ENCODE measurements around the gene TF.

Gene TF

DNA sequence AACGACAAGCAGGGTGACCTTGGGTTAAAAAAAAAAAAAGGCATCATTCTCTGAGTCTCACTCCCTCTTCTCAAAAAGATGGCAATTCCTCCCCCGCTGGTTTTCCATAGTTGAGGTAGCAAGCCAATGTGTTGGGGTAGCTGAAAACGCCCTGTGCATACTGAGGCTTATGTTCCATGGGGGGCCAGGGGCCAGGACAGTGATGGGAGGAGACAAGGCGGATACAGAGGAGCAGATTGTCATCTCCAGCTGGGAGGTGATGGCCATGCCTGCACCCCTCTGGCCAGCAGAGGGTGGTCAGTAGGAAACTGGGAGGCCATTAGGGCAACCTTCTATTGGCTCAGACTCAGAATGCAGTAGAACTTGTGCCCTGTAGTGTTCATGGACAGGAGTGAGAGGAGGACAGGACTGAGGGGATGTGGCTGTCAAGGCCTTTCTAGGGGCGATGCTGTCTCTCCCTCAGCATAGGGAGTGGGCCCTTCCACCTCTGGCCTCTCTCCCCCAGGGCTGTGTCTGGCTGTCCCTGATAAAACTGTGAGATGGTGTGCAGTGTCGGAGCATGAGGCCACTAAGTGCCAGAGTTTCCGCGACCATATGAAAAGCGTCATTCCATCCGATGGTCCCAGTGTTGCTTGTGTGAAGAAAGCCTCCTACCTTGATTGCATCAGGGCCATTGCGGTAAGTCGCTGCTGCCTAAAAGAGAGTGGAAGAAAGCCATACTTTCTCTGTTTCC lies 1.9 kb downstream of the TF start:
- DNase-seq = no peak

DNA sequence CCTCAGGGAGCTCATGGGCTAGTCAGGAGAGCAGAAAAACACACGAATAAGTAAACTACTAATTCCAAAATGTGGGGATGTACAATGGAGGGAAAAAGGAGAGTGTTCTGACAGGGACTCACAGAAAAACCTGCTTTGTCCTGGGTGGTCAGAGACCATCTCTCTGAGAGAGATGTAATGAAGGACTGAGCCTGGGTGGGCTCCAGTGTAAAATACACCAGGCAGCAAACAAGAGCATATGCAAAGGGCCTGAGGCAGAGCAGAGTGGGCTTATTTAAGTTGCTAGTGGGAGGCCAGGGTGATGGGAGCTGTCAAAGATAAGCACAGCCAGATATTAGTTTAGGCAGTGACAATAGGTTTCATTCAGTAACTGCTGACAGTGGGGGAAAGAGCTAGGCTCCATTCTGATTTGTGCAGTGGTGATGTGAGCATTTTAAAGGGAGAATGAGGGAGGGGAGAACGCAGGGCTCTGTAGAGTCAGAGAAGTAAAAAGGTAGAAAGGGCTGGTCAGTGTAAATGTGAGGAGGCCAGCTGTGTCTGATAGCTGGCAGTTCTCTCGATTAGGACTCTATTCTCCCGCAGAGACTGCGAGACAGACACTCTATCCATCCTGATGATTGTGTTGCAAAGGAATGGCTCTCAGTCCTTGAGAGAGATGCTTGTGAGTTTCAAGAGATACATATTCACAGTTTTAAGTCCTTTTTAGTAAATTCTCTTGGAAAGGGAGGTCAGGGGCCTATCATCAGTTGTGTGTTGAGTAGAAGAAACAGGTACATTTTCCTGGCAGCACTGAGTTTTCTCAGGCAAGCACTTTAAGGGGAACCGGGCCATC lies 3.5 kb downstream of the TF start:
- no peak for DNase-seq

DNA sequence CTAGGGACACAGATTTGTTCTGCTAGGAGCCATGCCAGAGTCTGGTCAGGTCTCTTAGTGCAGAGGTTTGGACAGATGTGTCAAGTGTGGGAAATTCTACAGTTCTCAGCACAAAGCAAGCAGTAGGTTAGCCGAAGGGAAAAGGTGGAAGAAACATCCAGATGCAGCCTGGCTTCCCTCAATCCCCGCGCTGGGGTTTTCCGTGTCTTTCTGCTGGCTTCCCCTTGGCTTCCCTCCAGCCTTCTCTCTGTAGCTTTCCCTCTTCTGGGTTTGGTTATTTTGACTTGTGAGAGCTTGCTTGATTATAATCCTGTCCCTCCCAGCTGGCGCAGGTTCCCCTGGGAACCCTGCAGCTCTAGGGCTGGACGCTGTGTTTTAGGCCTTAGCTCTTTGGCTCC lies 4.1 kb downstream of the TF start:
- no peak for DNase-seq

DNA sequence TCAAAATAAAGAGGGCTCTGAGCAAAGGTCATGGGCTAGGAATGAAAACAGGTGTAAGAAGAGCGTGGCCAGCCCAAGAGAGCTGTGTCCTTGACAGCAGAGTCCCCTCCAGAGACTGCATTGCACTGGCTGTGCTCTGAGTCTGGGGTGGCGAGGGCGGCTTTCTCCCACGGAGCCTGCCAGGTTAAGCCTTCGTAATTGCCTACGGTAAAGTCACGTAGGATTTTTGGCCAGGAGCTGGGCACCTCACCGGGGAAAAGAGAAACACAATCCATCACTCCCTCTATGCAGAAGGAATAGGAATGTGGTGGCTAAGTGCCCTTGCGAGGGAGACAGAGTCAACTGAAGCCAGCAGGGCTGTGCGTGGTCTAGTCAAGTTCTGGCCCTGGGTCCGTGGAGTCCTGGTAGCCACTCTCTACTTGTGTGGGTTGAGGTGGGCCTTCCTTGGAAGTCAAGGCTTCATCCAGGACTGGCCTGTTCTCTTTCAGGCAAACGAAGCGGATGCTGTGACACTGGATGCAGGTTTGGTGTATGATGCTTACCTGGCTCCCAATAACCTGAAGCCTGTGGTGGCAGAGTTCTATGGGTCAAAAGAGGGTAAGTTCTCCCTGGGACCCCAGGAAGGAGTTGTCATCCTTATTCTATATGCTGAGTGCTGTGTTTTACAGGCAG lies 7.0 kb downstream of the TF start:
- no peak for DNase-seq

DNA sequence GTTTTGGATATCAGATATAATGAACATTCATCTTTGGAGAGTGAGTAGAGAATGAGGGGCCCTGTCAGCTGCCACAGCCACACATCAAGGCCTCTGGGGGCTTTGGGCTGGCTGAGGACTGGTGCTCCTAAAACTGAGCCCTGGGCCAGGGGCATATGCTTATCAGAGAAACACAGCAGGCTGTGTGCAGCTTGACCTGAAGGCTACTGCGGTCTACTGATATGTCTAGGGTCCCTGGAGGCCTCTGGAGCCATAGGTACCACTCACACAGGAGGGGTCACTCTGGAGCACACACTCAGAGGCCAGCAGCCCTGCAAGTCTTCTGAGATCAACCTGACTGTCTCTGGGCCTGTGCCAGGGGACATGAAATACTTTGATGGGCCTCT lies 7.6 kb downstream of the TF start:
- DNase-seq = no peak

DNA sequence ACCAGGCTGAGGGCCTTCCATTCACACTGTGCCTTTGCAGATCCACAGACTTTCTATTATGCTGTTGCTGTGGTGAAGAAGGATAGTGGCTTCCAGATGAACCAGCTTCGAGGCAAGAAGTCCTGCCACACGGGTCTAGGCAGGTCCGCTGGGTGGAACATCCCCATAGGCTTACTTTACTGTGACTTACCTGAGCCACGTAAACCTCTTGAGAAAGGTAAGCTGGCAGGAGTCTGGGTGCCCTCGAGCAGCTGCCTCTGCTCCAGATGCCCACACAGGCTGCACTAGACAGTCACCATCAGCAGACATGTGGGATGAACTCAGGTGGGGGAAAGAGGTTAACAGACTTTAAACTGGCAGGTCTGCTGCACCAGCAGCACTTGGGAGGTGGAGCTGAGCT lies 8.3 kb downstream of the TF start:
- DNase-seq = no peak

DNA sequence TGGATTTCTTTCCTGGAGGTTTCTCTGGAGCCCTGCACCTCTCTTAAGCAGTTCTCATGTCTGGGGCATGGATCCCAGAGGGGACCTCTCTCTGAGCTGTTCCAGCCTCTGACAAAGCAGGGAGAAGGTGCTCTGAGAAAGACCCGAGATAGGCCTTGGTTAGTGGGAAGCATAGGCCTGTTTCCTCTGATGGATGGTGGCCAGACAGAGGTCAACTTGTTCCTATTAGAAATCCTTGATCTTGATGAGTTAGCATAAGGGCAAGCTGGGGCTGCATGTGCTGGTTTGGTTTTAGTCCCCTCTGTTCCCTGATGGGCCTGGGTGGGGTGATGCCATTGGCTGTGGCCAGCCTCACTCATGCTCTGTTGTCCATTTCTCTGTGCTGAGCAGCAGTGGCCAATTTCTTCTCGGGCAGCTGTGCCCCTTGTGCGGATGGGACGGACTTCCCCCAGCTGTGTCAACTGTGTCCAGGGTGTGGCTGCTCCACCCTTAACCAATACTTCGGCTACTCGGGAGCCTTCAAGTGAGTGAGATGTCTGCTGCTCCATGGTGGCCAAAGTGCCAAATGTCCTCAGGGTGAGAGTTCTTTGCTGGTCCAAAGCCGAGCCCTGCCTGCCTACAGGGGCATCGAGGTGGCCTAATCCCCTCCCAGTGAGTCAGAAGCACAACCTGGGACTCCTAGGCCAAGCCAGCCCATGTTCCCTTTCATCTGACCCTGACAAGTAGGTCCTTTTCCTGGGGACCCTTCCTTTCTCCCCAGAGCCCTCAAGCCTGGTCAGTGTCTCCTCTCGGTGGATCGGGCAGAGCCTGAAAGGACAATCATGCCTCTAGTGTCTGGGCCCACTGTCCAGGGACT lies 9.0 kb downstream of the TF start:
- DNase-seq = no peak

DNA sequence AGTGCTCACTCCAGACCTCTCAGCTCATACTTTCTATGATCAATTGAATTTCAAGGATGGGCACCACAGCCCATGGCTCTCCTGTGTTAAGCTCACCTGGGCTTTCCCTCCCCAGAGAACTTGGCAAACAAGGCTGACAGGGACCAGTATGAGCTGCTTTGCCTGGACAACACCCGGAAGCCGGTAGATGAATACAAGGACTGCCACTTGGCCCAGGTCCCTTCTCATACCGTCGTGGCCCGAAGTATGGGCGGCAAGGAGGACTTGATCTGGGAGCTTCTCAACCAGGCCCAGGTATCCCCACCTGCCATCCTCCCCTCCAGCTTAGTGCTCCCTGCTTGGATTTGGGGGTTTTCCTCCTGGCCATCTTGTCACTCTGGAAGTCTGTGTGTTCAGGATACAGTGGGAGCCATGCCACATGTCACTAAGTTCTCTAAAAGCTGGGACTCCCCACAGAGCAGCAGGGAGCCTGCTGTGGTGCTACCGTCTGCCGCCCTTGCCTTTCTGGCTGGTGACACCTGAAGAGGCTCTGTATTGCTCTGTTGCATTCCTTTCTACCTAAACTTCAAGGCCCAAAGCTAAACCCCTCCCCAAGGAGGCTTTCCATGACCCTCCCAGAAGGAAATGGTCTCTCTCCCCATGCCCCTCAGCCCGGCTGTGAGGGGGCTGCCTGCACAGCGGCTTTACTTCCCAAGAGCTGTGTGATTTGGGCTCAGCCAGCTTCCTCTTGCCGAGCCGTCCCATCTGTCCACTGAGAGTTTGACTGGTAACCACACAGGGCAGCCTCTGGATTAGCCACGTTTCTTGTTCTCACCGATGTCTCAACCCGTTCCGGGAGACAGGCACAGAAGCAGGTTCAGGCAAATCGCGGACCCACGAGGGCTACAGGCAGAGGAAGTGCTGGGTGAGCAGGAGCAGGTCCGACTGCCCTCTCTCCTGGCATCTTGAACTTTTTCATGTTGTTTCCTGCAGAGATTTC lies 10.8 kb downstream of the TF start:
- DNase-seq = no peak

DNA sequence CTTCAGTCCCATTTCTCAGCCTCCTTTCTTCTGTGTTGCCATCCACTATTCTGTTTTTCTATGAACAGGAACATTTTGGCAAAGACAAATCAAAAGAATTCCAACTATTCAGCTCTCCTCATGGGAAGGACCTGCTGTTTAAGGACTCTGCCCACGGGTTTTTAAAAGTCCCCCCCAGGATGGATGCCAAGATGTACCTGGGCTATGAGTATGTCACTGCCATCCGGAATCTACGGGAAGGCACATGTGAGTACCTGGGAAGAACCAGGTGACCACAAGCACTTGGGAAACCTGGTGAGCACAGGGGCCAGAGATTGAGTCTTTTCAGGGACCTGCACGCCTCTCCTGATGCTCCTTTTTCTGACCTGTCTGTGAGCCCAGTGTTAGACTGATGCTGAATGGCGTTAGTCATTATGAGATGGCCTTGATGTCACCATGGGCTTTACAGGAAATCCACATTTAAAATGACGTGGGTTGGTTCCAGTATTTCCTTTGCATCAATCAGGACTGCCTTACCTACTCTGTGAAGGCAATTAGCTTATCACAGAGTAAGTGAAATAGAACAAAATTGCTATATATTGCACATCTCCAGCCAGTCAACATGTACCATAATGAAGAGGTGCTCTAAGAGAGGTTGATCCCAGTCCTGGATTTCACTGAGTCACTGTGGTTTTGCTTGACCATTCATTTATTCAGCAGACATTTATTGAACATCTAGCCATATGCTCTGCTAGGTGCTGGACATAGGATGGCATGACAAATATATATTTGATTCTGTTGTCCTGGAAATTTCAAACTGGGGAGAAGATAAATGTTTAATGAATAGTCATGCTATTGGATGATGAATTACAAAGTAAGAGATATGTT lies 11.7 kb downstream of the TF start:
- DNase-seq = no peak

DNA sequence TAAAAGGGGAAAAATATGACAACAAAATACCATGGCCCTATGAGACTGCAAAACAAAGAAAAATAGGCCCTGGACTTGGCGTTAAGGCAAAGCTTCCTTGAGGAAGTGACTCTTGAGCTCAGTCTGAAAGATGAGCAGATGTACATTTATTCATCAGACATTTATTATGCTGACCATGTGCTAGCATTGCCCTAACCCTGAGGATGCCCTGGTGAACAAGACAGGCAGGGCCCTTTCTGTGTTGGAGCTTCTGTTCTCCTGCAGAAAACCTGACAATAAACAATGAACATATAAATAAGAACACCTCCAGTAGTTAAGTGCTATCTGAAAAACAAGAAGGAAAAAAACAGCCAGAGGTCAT lies 12.4 kb downstream of the TF start:
- no peak for DNase-seq

DNA sequence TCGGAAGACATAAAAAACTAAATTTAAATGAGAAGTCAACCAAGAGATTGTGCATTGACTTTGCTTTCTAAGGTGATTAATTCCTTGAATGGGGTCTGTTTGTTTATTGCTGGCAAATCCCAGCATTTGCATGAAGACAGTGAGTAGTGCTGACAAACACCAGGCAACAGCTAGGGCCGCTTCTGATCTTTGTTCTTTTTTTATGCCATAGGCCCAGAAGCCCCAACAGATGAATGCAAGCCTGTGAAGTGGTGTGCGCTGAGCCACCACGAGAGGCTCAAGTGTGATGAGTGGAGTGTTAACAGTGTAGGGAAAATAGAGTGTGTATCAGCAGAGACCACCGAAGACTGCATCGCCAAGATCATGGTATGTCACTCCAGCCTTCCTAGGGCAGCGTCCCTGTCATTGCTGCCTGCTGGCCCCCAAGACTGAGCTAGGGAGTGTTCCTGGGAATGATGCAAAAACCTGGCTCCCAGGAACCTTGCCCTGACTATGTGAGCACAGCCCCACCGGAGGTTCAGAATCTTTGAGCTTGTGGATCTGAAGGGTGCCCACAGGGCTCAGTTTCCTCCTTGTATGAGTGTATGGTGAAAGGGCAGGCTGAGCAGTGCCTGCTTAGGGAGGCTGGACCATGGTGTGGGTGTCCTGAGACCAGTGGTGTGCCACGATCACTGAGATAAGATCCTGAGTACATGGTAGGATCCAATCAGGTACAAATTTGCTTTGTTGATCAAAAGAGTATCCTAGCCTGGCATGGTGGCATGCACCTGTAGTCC lies 13.0 kb downstream of the TF start:
- DNase-seq = no peak

DNA sequence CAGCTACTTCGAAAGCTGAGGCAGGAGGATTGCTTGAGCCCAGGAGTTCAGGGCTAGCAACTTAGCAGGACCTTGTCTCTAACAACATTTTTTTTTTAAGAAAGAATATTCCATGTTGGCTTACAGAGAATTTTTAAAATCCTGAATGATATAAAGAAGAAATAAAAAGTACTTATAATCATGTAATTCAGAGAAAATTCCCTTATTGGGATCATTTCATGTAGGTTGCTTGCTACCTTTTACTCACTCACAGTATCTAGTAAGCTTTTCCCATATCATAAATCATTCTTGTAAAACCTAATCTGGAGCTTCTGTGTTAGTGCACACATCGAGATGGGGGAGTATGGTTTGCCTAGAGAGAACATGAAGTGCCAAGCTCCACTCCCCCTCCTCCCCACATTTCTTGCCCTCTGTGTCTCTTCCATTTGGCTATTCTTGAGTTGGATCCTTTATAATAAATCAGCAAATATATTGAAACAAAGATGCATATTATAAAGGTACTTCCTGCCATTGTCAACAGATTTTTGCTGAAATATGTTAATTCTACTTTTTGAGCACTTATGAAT lies 13.6 kb downstream of the TF start:
- no peak for DNase-seq

DNA sequence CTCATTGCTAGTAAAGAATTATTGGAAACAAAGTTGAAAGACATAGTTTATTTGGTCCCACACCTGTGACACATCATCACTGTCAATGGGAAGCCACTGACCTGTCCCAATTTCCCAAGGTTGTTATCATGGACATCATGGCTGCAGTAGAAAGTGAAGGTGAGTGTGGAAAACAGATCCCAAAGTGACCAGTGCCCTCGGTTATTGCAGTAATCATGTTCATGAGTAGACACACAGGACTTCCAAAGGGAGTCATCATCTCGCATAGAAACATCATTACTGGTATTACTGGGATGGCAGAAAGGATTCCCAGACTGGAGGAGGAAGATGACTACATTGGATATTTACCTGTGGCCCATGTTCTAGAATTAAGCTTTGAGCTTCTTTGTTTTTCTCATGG lies 14.7 kb downstream of the TF start:
- no peak for DNase-seq

DNA sequence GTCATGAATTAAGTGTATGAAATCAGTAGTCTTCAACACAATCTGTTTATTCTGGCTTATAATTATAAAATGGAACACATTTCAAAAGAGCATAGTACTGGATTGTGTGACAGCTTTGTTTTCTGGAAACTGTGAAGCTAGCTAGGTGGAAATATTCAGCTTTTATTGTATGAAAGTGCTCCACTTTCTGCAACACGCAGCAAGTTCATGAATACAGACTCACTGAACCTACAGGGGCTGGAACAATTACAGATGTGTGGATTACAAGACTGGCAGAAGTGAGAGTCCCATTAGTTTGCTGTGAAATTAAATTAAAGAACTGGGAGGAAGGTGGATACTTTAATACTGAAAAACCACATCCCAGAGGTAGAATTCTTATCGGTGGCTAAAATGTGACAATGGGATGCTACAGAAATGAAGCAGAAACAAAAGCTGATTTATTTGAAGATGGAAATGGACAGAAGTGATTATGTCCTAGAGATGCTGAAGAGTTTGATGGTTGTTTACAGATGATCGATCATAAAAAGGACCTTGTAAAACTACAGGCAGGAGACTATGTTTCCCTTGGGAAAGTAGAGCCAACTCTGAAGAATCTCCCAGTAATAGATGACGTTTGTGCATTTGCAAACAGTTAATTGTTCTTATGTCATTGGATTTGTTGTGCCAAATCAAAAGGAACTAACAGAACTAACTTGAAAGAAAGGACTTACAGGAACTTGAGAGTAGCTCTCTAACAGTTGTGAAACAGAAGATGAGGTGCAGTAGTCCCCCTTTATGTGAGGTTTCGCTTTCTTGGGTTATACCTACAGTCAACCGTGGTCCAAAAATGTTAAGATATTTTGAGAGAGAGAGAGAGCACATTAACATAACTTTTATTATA lies 15.7 kb downstream of the TF start:
- DNase-seq = no peak

DNA sequence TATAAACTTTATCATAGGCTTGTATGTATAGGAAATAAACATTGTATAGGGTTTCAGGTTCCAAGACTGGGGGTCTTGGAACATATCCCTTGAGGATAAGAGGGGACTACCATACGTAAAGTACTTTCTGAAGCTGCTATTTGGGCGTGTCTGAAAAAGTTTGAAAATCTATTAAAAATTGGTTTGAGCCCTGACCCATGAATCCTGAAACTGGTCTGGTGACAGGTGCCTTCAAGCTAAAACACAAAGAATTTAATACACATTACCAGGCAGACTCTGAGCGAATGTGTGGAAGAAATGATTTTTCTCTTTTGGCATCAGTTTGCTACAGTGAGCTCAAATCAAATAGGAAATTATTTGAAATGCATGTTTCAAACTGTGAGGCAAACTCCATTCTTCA lies 16.3 kb downstream of the TF start:
- no peak for DNase-seq

DNA sequence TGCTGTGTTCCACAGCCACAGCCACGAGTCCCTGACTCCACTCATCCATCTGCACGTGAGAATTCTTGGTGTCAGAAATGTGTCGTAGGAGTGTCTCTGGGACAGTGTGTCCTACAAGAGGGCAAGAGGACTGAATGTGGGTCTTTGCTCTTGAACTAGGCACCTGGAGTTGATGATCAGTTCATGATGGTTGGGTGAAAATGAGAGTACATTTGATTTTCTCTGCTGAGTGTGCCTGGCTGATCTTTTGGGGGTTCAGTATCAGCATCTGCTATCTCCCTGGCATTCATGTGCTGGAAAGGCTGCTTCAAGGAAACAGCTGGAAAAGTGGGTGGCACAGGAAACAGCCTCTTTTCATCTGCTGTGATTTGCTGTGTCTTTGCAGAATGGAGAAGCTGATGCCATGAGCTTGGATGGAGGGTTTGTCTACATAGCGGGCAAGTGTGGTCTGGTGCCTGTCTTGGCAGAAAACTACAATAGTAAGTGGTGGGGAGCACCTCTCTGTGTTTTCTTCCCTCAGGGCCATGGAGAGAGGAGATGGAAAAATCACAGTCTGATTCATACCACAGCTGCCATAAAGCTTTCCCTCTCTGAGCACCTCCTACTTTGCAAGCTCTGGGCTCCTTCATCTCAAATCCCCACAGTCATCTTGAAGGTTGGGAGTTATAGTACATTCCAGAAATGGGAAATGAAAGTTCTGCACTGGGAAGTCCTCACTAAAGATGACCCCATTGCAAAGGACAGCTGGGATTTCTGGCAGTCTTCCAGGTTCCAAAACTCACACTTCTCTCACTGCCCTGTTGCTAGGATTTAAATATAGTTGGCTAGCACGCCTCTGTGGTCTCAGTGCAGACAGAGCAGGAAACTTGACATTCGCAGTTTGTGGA lies 17.8 kb downstream of the TF start:
- no peak for DNase-seq

DNA sequence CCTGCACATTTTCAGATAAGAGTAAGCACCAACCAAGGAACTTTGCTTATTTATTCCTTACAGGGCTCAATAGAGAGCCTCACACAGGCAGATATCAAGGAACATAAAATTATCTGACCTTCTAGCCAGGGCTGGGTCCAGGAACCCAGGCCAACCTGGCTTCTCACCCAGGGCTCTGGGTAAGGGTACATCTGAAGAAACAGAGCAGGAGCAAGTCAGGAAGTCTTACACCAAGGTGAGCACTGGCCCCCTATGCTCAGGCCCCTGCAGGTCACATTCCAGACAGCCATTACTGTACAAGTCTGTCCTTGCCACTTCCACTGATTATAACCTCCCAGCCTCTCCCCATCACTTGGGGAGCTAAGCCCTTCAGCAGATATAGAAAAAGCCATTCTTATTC lies 19.1 kb downstream of the TF start:
- no peak for DNase-seq

DNA sequence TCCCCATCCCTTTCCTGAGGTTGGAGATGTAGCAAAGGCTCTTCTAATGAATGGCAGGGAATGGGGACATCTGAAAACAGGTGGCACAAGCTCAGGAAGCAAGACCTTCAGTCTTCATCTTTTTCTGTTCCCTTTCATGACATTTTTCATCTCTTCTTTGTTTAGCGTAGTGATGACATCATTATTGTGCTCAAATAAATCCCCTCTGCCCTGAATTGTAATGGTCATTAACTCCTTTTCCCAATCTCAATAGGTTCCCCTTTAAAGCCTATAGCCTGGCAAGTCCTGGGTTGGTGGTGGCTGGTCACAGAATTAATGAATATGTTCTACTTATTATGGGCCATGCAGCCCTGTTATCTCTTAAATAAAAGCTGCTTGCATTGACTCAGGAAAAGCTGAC lies 21.4 kb downstream of the TF start:
- no peak for DNase-seq
